Measurements from ENCODE around the gene UBE2G1. TPM values are rescaled to one million over a fixed set of nuclear protein-coding genes. Genes with fewer than 3 reads are reported as not detected.
A peak's percentile ranks its signal among the peaks of the same experiment; 100 is the strongest.

The UBE2G1 gene
- polyA plus RNA-seq, 1 donor (not counting 4 experiments of a cell fraction or from before 2014, with no cell fraction given): 86.2 TPM

DNA sequence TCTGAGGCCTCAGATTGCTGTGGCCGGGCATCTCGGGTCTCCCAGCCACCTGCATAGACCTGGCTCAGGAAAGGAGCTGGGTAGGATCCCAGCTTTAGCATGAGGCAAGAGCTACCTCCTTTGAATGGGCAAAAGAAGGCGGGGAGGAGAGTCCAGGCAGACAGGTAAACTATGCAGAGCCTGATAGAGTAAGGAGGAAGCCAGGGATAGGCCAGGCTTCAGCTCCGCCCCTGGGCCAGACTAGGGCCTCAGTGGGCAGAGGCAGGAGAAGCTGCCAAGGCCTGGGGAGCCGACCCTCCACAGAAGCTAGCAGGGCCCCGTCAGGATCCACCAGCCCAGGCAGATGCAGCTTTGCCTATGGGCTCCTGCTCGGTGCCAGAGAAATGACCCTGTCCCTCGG, 22.6 kb upstream of the UBE2G1 start:
- no peak overlapping the region for H3K9ac ChIP-seq (ENCODE audit: control insufficient read depth, extremely low read depth, insufficient read depth, low read length)
- H3K36me3 ChIP-seq (ENCODE audit: control insufficient read depth in 2 of 2, extremely low read depth in 1 of 2, insufficient read depth in 2 of 2, low read length in 2 of 2): no peaks in the 10 kb centered on the region
- FAIRE-seq (peak; percentile 32), DNase-seq (ENCODE audit: low read depth, low spot score) (no peak)
- H3K79me2 ChIP-seq (ENCODE audit: control insufficient read depth, insufficient read depth, low read length): no peaks in the 10 kb centered on the region
- no peak overlapping the region for H3K27ac ChIP-seq (ENCODE audit: control insufficient read depth, insufficient read depth, low read length)
- H3K4me1 ChIP-seq (ENCODE audit: control insufficient read depth, extremely low read depth, insufficient read depth, low read length): peaks cover 28% of the 10 kb centered on the region
- no peaks in the 10 kb centered on the region for H3K9me1 ChIP-seq (ENCODE audit: control insufficient read depth, extremely low read depth, insufficient read depth, low read length)
- dilution Hi-C loops (cut with MboI; ENCODE audit: extremely low pct_ligation_motif_present, low sequenced_read_pairs): no loop called here
- no peak overlapping the region for H3K4me2 ChIP-seq (ENCODE audit: control insufficient read depth, extremely low read depth, insufficient read depth, low read depth, low read length)
- no peaks in the 10 kb centered on the region for H4K20me1 ChIP-seq (ENCODE audit: control insufficient read depth, extremely low read depth, insufficient read depth, low read length)
- TF ChIP-seq, protein P1, sequence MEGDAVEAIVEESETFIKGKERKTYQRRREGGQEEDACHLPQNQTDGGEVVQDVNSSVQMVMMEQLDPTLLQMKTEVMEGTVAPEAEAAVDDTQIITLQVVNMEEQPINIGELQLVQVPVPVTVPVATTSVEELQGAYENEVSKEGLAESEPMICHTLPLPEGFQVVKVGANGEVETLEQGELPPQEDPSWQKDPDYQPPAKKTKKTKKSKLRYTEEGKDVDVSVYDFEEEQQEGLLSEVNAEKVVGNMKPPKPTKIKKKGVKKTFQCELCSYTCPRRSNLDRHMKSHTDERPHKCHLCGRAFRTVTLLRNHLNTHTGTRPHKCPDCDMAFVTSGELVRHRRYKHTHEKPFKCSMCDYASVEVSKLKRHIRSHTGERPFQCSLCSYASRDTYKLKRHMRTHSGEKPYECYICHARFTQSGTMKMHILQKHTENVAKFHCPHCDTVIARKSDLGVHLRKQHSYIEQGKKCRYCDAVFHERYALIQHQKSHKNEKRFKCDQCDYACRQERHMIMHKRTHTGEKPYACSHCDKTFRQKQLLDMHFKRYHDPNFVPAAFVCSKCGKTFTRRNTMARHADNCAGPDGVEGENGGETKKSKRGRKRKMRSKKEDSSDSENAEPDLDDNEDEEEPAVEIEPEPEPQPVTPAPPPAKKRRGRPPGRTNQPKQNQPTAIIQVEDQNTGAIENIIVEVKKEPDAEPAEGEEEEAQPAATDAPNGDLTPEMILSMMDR (optimal IDR thresholded peaks at IDR 0.05 in 1 of 3, IDR thresholded peaks at IDR 0.05 in 1 of 3, conservative IDR thresholded peaks at IDR 0.05 in 1 of 3; ENCODE audit: extremely low read depth in 1 of 3, insufficient read depth in 2 of 3, low read length in 3 of 3): no peak
- TF ChIP-seq EZH2 (IDR thresholded peaks at IDR 0.05; ENCODE audit: low read length): no peak
- H2AFZ ChIP-seq (ENCODE audit: control insufficient read depth, low read length): peak overlapping the region; percentile 79
- no peaks in the 10 kb centered on the region for H3K27me3 ChIP-seq (ENCODE audit: control insufficient read depth, extremely low read depth, insufficient read depth, low read length)
- no peak overlapping the region for H3K4me3 ChIP-seq (ENCODE audit: control insufficient read depth in 2 of 3, extremely low read depth in 1 of 3, insufficient read depth in 2 of 3, low read depth in 1 of 3, low read length in 3 of 3)
- H3K9me3 ChIP-seq (ENCODE audit: control insufficient read depth, low read depth, low read length): no peaks in the 10 kb centered on the region

DNA sequence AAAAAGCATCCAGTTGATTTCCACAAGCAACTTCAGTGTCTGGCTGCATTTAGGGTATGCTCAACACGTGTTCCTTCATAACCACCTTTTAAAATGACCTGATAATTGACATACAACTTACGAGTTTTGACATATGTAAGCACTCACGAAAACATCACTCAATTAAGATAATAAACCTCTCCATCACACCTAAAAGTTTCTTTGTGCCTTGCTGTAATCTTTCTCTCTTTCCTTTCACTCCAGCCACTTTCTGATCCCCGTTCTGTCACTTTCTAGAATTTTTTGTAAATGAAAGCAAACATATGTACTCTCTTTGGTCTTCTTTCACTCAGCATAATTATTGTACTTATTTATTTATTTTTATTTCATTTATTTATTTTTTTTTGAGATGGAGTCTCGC, 20.7 kb upstream of the UBE2G1 start:
- Histone ChIP-seq H3K9me1 (ENCODE audit: control insufficient read depth, extremely low read depth, insufficient read depth, low read length) (no peaks in the 10 kb centered on the region), H3K27ac (ENCODE audit: control insufficient read depth, insufficient read depth, low read length) (no peak overlapping the region), H3K9me3 (ENCODE audit: control insufficient read depth, low read depth, low read length) (no peaks in the 10 kb centered on the region), H3K27me3 (ENCODE audit: control insufficient read depth, extremely low read depth, insufficient read depth, low read length) (no peaks in the 10 kb centered on the region), H3K79me2 (ENCODE audit: control insufficient read depth, insufficient read depth, low read length) (no peaks in the 10 kb centered on the region), H3K4me3 (ENCODE audit: control insufficient read depth in 2 of 3, extremely low read depth in 1 of 3, insufficient read depth in 2 of 3, low read depth in 1 of 3, low read length in 3 of 3) (no peak overlapping the region), H3K36me3 (ENCODE audit: control insufficient read depth in 2 of 2, extremely low read depth in 1 of 2, insufficient read depth in 2 of 2, low read length in 2 of 2) (no peaks in the 10 kb centered on the region), H3K4me1 (ENCODE audit: control insufficient read depth, extremely low read depth, insufficient read depth, low read length) (peaks cover 11% of the 10 kb centered on the region), H3K9ac (ENCODE audit: control insufficient read depth, extremely low read depth, insufficient read depth, low read length) (no peak overlapping the region), H3K4me2 (ENCODE audit: control insufficient read depth, extremely low read depth, insufficient read depth, low read depth, low read length) (no peak overlapping the region), H4K20me1 (ENCODE audit: control insufficient read depth, extremely low read depth, insufficient read depth, low read length) (no peaks in the 10 kb centered on the region), H2AFZ (ENCODE audit: control insufficient read depth, low read length) (no peak overlapping the region)
- dilution Hi-C loops (cut with MboI; ENCODE audit: extremely low pct_ligation_motif_present, low sequenced_read_pairs): no loop called here
- DNase-seq (ENCODE audit: low read depth, low spot score) (no peak), FAIRE-seq (no peak)
- TF ChIP-seq, protein P1 (optimal IDR thresholded peaks at IDR 0.05 in 1 of 3, IDR thresholded peaks at IDR 0.05 in 1 of 3, conservative IDR thresholded peaks at IDR 0.05 in 1 of 3; ENCODE audit: extremely low read depth in 1 of 3, insufficient read depth in 2 of 3, low read length in 3 of 3): no peak
- no peak for TF ChIP-seq EZH2 (IDR thresholded peaks at IDR 0.05; ENCODE audit: low read length)
